Measurements from ENCODE around the gene PLCL2. TPM values are rescaled to one million over a fixed set of nuclear protein-coding genes. Genes with fewer than 3 reads are reported as not detected.

Gene PLCL2
- total and polyA plus RNA-seq, 2 donors (not counting 1 experiment from before 2014, with no cell fraction given): 21.7 to 55.2 TPM

- H3K9me3 ChIP-seq (ENCODE audit: control extremely low read depth in 1 of 3, control insufficient read depth in 2 of 3, insufficient read depth in 1 of 3, low read length in 2 of 3): no peaks in the 10 kb centered on the region
- H3K9ac ChIP-seq (ENCODE audit: low read length): no peak overlapping the region
- no peaks in the 10 kb centered on the region for H3K4me1 ChIP-seq (ENCODE audit: control insufficient read depth in 2 of 2, insufficient read depth in 2 of 2, low read length in 2 of 2)
- no peak for DNase-seq
- no peaks in the 10 kb centered on the region for H3K9me3 Mint-ChIP-seq (ENCODE audit: insufficient read depth)
- no peaks in the 10 kb centered on the region for H3K27me3 ChIP-seq (replicated peaks in 1 of 4; ENCODE audit: control extremely low read depth in 1 of 4, control insufficient read depth in 3 of 4, insufficient read depth in 4 of 4, low read length in 3 of 4)
- POLR2A ChIA-PET: no interaction called here
- TF ChIP-seq EZH2 (IDR thresholded peaks at IDR 0.05; ENCODE audit: borderline replicate concordance, insufficient read depth, low read depth, low read length, poor library complexity, severe bottlenecking) (no peak), CTCF (IDR thresholded peaks at IDR 0.05) (no peak)
- intact Hi-C loops (cut with micrococcal nuclease): no loop called here
- no peaks in the 10 kb centered on the region for H3K79me2 ChIP-seq (ENCODE audit: control insufficient read depth, insufficient read depth, low read length)
- no peak overlapping the region for H3K4me2 ChIP-seq (replicated peaks; ENCODE audit: low read depth, low read length, poor library complexity, severe bottlenecking)
- no peak overlapping the region for H3K27ac Mint-ChIP-seq
- no peak overlapping the region for H3K4me3 Mint-ChIP-seq
- 100% methylated on average over 3 of the region's 3 CpGs for whole genome bisulfite sequencing (ENCODE audit: insufficient coverage)
- ATAC-seq (ENCODE audit: low read depth): no peak
- peaks cover 21 to 27% of the 10 kb centered on the region in 2 experiments for H3K36me3 ChIP-seq (replicated peaks in 1 of 2; ENCODE audit: control extremely low read depth in 1 of 2, control insufficient read depth in 1 of 2, extremely low read depth in 1 of 2, insufficient read depth in 2 of 2, low read length in 1 of 2)
- H2AFZ ChIP-seq (ENCODE audit: insufficient read depth, low read depth, low read length, poor library complexity, severe bottlenecking): no peak overlapping the region
- H3K27me3 Mint-ChIP-seq: no peaks in the 10 kb centered on the region
- CTCF ChIA-PET: no interaction called here
- no peak overlapping the region for H3K4me3 ChIP-seq (ENCODE audit: control extremely low read depth in 1 of 5, extremely low read depth in 1 of 5, insufficient read depth in 1 of 5, low read depth in 2 of 5, low read length in 4 of 5)
- no peak overlapping the region for H3K27ac ChIP-seq (ENCODE audit: low read length in 2 of 2)
- H4K20me1 ChIP-seq (ENCODE audit: control insufficient read depth, insufficient read depth, low read length, poor library complexity, severe bottlenecking): no peaks in the 10 kb centered on the region
- H3K4me1 Mint-ChIP-seq: no peaks in the 10 kb centered on the region
Observed at GRCh38 chr3:17062736-17063135, 178.0 kb downstream of the PLCL2 start.

- no peaks in the 10 kb centered on the region for H3K27me3 Mint-ChIP-seq
- H3K4me1 Mint-ChIP-seq: no peaks in the 10 kb centered on the region
- Histone ChIP-seq H3K9ac (ENCODE audit: low read length) (no peak overlapping the region), H3K36me3 (replicated peaks in 1 of 2; ENCODE audit: control extremely low read depth in 1 of 2, control insufficient read depth in 1 of 2, extremely low read depth in 1 of 2, insufficient read depth in 2 of 2, low read length in 1 of 2) (peaks cover 16 to 30% of the 10 kb centered on the region in 2 experiments), H3K27ac (ENCODE audit: low read length in 2 of 2) (no peak overlapping the region), H3K27me3 (replicated peaks in 1 of 4; ENCODE audit: control extremely low read depth in 1 of 4, control insufficient read depth in 3 of 4, insufficient read depth in 4 of 4, low read length in 3 of 4) (no peaks in the 10 kb centered on the region), H3K9me3 (ENCODE audit: control extremely low read depth in 1 of 3, control insufficient read depth in 2 of 3, insufficient read depth in 1 of 3, low read length in 2 of 3) (no peaks in the 10 kb centered on the region), H4K20me1 (ENCODE audit: control insufficient read depth, insufficient read depth, low read length, poor library complexity, severe bottlenecking) (no peaks in the 10 kb centered on the region), H2AFZ (ENCODE audit: insufficient read depth, low read depth, low read length, poor library complexity, severe bottlenecking) (no peak overlapping the region), H3K4me3 (ENCODE audit: control extremely low read depth in 1 of 5, extremely low read depth in 1 of 5, insufficient read depth in 1 of 5, low read depth in 2 of 5, low read length in 4 of 5) (no peak overlapping the region), H3K4me2 (replicated peaks; ENCODE audit: low read depth, low read length, poor library complexity, severe bottlenecking) (no peak overlapping the region), H3K4me1 (ENCODE audit: control insufficient read depth in 2 of 2, insufficient read depth in 2 of 2, low read length in 2 of 2) (no peaks in the 10 kb centered on the region), H3K79me2 (ENCODE audit: control insufficient read depth, insufficient read depth, low read length) (no peaks in the 10 kb centered on the region)
- TF ChIP-seq CTCF (IDR thresholded peaks at IDR 0.05) (no peak), EZH2 (IDR thresholded peaks at IDR 0.05; ENCODE audit: borderline replicate concordance, insufficient read depth, low read depth, low read length, poor library complexity, severe bottlenecking) (no peak)
- DNase-seq: no peak
- ATAC-seq (ENCODE audit: low read depth): no peak
- whole genome bisulfite sequencing (ENCODE audit: insufficient coverage): 100% methylated on average over 1 of the region's 3 CpGs
- H3K4me3 Mint-ChIP-seq: no peak overlapping the region
- intact Hi-C loops (cut with micrococcal nuclease): no loop called here
- no peak overlapping the region for H3K27ac Mint-ChIP-seq
- POLR2A ChIA-PET: no interaction called here
- no peaks in the 10 kb centered on the region for H3K9me3 Mint-ChIP-seq (ENCODE audit: insufficient read depth)
- CTCF ChIA-PET: no interaction called here
Observed at GRCh38 chr3:17063596-17063995, 178.8 kb downstream of the PLCL2 start.

Data from B cell (primary cell).